Fibroblast of skin of abdomen (primary cell): ENCODE measurements around the gene GAP43.

ENCODE experiments used
- DNase-seq: peaks from one replicate; pipeline ENCODE4 v3.0.0-alpha.2; 2013

Gene GAP43

DNA sequence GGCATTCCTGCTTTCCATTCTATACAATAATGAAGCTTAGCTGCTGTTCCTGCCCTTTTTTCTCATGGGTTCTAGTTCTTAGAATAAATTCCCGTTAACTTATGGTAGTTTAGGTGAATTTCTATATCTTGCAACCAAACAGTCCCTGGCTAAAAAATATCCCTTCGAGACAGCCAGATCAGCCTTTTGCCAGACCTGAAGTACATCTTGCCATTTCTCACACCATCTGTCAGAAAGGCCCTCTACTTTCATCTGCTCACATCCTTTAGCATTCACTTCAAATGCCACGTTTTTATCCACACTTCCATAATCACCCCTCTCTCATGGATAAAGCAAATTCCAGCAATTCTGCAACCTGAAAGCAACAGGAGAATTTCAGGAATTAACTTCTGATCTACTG lies 145.4 kb downstream of the GAP43 start:
- no peak for DNase-seq
